WTC11 (cell line): Measurements from ENCODE around the gene TMEM178B.
"Not testable (repeated sequence)": the region's sequence is repeated elsewhere in the genome, so short reads cannot be mapped to it uniquely, and the experiment has no call there.

Source experiments
- CTCF ChIP-seq: fragments of 200-600 bp; IDR thresholded peaks from 2 replicates; pipeline ENCODE4 v1.8.0; 2022; ENCODE audit warnings: antibody characterized with exemption
- ESRRA ChIP-seq: sonication (generic); formaldehyde crosslinking; IDR thresholded peaks from 2 replicates; pipeline ENCODE4 v1.8.1; 2022; ENCODE audit warnings: mild to moderate bottlenecking, missing genetic modification reagents, borderline replicate concordance
- FOXJ3 ChIP-seq: sonication (generic); formaldehyde crosslinking; IDR thresholded peaks from 2 replicates; pipeline ENCODE4 v1.9.0; 2021; ENCODE audit warnings: missing genetic modification reagents, mild to moderate bottlenecking, borderline replicate concordance
- JUN ChIP-seq: sonication (generic); formaldehyde crosslinking; IDR thresholded peaks from 2 replicates; pipeline ENCODE4 v1.8.0; 2023; ENCODE audit warnings: mild to moderate bottlenecking, missing genetic modification reagents
- SP1 ChIP-seq: sonication (generic); formaldehyde crosslinking; conservative IDR thresholded peaks from 2 replicates; pipeline ENCODE4 v1.8.1; 2022; ENCODE audit warnings: missing genetic modification reagents
- ZBTB43 ChIP-seq: sonication (generic); formaldehyde crosslinking; IDR thresholded peaks from 2 replicates; pipeline ENCODE4 v1.8.1; 2023; ENCODE audit warnings: mild to moderate bottlenecking, missing genetic modification reagents
- ZNF232 ChIP-seq: sonication (generic); formaldehyde crosslinking; IDR thresholded peaks from 2 replicates; pipeline ENCODE4 v1.8.0; 2022; ENCODE audit warnings: mild to moderate bottlenecking, missing genetic modification reagents
- TF ChIP-seq, protein P1 (sequence below): fragments of 250-450 bp; sonication (Bioruptor Pico); IDR thresholded peaks from 2 replicates; pipeline ENCODE4 v1.9.0; 2021; ENCODE audit warnings: mild to moderate bottlenecking, borderline replicate concordance

DNA sequence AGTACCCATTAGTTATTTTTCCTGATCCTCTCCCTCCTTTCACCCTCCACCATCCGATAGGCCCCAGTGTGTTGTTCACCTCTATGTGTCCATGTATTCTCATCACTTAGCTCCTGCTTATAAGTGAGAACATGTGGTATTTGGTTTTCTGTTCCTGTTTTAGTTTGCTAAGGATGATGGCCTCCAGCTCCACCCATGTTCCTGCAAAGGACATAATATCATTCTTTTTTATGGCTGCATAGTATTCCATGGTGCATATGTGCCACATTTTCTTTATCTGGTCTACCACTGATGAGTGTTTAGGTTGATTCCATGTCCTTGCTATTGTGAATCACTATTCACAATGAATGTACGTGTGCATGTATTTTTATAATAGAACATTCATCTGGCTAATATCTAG lies 95.3 kb downstream of the TMEM178B start:
- TF ChIP-seq, protein P1, sequence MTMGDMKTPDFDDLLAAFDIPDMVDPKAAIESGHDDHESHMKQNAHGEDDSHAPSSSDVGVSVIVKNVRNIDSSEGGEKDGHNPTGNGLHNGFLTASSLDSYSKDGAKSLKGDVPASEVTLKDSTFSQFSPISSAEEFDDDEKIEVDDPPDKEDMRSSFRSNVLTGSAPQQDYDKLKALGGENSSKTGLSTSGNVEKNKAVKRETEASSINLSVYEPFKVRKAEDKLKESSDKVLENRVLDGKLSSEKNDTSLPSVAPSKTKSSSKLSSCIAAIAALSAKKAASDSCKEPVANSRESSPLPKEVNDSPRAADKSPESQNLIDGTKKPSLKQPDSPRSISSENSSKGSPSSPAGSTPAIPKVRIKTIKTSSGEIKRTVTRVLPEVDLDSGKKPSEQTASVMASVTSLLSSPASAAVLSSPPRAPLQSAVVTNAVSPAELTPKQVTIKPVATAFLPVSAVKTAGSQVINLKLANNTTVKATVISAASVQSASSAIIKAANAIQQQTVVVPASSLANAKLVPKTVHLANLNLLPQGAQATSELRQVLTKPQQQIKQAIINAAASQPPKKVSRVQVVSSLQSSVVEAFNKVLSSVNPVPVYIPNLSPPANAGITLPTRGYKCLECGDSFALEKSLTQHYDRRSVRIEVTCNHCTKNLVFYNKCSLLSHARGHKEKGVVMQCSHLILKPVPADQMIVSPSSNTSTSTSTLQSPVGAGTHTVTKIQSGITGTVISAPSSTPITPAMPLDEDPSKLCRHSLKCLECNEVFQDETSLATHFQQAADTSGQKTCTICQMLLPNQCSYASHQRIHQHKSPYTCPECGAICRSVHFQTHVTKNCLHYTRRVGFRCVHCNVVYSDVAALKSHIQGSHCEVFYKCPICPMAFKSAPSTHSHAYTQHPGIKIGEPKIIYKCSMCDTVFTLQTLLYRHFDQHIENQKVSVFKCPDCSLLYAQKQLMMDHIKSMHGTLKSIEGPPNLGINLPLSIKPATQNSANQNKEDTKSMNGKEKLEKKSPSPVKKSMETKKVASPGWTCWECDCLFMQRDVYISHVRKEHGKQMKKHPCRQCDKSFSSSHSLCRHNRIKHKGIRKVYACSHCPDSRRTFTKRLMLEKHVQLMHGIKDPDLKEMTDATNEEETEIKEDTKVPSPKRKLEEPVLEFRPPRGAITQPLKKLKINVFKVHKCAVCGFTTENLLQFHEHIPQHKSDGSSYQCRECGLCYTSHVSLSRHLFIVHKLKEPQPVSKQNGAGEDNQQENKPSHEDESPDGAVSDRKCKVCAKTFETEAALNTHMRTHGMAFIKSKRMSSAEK (CRISPR knock-in tag): not testable (repeated sequence)
- not testable (repeated sequence) for TF ChIP-seq ZNF232 (CRISPR knock-in tag); CTCF; ZBTB43 (CRISPR knock-in tag); ESRRA (CRISPR knock-in tag); SP1 (CRISPR knock-in tag); FOXJ3 (CRISPR knock-in tag); JUN
